ENCODE results near the gene LPAR1.

LPAR1 gene

DNA sequence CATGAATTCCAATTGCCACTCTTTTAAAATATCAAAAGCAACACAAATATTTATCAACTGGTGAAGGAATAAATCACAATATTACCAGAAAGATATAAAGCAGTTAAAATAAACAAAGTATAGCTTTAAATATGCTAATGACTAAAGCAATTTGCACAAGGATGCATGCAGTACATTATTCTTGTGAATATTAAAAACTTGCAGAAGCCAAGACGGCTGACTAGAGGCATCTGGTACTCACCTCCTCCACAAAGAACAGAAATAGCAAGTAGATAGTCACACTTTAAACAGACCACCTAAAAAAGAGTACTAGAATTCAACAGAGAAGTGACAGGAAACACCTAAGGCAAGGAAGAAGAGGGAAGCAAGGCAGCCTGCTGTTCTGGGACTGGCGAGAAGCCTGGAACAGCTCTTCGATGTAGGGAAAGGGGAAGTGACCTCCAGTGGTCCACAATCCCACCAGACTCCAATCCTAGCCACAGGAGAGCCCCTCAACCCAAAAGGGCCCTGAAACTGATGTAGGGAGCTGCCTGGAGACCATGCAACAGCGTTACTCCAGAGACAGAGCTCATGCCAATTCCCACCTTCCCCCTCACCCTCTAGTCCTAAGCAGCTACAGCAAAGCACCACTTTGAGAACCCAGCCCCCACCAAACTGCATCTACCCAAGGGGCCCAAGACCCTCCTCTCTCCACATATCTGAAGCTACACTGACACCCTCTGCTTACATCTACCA lies 86.3 kb downstream of the LPAR1 start:
- DNase-seq (ENCODE audit: low read depth in 2 of 2), result no peak

DNA sequence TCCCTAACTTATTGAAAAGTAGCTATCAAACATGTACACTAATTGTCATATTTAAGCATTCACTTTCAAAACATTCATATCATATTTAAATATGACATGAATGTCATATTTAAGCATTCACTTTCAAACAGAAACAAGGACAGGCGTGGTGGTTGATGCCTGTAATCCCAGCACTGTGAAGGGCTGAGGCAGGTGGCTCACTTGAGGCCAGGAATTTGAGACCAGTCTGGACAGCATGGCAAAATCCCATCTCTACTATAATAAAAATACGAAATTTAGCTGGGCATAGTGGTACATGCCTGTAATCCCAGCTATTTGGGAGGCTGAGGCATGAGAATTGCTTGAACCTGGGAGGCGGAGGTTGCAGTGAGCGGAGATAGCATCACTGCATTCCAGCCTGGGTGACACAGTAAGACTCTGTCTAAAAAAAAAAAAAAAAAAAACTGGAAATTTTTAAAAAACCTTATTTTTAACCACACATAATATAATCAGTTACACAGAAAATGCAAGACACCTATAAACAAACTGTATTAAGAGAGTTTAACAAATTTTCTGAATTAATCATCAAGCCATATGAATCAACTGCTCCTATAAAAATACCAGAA lies 88.1 kb downstream of the LPAR1 start:
- DNase-seq (ENCODE audit: low read depth in 2 of 2), result no peak

DNA sequence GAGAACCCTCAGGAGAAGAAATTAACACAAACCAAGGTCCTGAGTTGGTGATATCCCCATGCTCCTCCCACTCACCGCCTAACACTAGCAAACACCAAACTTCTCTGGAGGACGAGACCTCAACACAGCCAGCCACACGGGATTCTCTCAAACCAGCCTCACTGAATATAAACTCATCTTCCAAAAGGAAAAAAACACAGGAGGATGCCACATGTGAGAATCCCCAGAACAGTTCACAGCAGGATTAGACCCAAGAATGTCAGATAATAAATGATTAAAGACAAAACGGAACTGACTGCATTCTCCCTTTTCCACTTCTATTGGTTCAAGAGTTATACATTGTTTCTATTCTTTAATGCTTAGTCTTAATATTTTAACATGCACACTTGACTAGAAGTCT lies 89.2 kb downstream of the LPAR1 start:
- no peak for DNase-seq (ENCODE audit: low read depth in 2 of 2)

DNA sequence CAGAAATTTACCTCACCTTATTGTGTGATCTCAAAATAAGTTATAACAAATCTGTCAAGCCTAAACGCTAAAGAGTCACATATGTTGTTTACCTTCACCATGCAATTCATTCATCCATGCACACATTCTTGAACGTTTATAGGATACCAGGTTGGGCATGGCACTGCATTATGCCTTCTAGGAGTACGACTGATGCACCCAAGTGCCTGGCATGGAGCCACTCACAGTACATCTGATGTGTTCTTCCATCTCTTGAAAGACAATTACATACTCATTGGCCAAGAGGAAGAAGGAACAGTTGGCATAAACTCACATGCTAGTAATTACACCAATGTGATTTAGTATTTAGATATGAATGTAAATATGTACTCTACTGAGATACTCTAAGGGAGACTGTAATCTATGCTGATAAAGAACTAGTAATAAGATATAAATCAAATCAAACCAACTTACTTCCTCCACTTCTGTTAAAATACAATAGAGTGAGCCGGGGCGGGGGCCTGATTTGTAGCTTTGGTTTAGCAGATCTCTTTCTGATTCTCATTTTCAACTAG lies 90.7 kb downstream of the LPAR1 start:
- DNase-seq (ENCODE audit: low read depth in 2 of 2), result no peak

DNA sequence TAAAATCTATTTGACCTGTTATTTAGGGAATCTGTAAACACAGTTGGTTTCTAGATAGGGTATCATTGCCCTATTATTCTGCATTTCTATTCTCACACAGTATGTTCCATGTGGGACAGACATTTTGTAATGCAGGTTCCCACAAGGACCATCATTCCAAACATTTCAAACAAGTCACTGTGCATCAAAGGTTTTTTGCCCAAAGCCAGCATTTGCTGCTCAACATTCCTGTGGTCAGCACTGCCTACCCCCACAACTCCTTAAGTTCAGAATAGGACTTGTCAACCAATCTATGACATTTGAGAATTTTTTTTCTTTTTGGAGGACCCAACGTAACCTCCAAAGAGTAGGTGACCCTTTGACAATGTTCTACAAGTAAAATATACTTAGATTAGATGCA lies 95.7 kb downstream of the LPAR1 start:
- DNase-seq (ENCODE audit: low read depth in 2 of 2), result no peak

DNA sequence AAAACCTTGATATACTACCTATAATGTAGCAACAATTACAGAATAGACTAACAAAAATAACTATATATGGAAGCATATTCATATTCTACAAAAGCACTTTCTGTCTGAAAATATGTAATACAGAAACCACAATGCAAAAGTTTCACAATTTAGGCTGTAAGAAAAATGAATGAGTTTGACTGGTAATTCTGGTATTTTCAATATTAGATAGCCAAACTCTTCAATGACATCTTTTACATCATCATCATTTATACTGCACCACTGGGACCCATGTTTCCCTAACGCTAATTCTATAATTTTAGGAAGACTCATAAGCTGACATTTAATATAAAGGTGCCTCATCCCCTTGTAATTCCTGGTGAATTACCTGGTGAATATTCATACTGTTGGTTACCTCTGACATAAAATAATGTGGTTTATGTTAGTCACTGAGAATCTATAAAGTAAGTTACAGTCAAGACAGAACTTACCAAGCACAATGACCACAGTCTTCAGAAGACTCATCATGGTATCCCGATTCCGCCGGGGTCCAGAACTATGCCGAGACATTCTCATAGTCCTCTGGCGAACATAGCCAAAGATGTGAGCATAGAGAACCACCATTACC lies 97.2 kb downstream of the LPAR1 start:
- DNase-seq (ENCODE audit: low read depth in 2 of 2), result no peak

DNA sequence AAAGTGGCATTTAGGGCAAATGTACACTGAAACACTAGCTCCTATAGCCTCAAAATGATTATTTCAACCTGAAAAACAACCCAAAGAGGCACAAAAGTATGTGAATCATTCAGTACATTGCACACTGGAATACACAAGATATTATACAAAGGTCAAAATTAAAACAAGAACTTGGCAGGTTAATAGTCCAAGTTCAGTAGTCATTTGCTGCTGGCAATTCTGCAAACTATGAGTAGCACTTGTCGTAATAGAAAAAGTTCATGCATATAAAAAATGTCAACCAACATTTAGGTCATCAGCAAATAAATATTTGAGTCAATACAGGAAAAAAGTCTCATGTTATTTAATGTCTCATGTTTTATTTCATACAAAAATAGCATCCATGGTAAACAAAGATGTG lies 98.7 kb downstream of the LPAR1 start:
- no peak for DNase-seq (ENCODE audit: low read depth in 2 of 2)

DNA sequence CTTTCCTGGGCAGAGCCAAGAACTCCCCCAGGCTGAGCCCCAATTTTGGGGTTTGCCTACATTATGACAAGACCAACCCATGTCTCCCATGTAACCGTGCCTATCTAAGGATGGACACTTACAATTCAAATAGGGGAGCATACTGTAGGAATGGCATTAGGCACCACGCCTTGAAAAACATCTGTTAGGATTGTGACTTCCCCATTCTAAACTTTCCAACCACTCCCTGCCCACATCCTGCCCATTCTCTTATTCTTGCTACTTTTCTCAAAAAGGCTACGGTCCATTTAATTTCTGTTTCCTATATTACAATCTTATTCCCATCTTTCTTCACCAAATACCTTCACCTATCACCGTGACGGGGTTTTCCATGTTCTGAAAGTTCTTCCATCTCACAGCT lies 99.2 kb downstream of the LPAR1 start:
- DNase-seq (ENCODE audit: low read depth in 2 of 2), result no peak

DNA sequence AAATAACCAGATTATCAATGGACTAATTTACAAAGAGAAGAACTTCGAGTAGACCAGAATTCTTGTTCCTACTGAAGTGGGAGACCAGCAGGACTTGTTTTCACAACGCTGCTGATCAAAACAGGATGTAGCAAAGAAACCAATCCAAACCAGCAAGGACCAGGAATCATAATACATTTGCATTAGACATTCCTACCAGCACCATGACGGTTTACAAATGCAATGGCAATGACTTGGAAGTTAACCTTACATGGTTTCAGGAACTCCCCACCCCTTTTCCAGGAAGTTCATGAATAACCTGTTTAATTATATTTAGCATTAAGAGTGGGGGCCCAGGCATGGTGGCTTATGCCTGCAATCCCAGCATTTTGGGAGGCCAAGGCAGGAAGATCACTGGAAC lies 100.0 kb downstream of the LPAR1 start:
- no peak for DNase-seq (ENCODE audit: low read depth in 2 of 2)

DNA sequence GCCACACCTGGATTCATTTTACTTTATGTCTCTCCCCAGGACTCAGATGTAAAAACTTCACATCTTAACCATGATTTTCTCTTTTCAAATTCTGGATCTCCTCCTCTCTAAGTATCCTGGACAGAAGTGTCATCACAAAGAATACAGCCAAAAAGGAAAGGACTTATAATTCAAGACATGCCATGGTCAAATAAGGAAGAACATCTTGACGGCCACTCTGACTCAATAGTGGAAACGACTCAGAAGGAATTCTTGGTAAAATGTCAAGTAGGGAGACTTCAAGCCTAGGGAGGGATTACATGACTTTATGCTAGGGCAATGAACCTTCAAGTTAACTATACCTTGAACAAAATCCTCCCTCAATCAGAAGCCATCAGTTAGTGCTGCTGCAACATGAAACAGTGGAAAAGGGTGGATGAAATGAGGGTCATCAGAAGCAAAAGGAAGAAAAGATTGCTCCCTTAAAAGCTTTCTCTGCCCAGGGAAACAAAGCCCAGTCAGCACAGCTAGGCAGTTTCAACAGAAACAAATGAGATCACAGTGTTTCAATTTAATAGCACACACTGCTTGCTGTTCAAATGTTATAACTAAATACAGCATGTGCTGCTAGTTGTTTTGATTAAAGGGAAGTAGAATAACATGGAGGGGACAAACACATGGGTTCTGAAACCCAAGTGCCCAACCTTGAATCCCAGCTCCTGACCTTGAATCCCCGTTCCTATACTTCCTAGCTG lies 101.4 kb downstream of the LPAR1 start:
- DNase-seq (ENCODE audit: low read depth in 2 of 2), result no peak

DNA sequence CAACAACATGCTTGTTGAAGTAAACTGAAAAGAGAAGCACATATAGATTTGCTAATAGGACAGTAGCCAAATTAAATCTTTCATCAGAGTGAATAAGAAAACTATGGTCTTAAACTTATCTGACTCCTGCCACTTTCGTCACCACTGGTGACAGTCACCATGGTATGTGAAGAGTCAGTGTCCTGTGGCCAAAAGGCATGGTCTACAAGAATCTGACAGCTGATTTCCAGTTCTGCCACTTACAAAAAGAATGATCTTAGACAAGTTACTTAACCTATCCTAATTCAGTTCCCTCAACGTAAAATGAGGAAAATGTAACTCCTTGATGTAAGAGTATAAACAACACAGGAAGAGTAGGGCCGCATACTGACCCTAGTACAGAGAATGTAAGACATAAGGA lies 102.0 kb downstream of the LPAR1 start:
- no peak for DNase-seq (ENCODE audit: low read depth in 2 of 2)

DNA sequence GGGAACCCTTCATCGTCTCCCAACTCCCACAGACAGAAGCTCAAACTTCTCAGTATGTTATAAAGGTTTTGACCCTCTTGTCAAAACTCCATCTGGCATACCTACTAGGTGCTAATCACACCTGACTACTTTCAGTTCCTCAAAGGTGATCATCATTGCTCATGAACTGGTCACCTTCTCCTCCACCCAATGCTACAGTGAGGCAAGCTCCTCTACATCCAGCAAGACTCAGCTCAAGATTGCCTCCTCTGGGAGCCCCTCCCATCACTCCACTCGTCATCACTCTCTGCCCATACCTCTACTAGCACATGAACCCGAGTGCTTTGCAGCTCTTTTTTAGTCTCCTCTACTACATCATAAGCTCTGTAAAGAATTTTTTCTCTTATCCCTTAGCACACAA lies 102.4 kb downstream of the LPAR1 start:
- DNase-seq (ENCODE audit: low read depth in 2 of 2), result no peak

DNA sequence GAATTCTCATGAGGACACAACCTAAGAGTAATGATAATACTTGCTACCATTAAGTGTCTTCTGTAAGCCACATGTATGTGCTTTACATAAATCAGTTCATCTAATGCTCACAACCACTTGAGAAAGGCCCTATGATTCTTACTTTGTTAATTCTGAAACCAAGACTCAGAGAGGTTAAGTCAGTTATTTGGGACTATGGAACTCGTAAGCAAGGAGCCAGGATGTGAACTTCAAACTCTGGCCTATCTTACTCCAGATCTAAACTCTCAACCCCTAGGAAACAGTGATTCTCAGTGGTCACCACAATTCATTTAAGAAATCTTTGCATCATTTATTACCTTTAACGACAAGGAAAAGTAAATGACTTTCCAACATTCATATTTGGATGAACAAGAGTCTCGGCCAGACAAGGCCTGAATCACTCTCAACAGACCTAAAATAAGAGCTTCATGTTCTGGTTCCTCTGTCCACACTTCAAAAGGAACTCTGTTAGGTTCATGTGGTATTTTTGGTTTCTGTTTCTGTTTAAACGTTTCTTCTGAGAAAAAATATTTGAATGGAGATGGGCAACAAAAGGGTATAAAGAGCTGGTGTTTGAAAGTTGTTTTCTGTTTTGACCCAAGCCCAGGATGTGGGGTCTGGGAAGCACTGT lies 104.8 kb downstream of the LPAR1 start:
- no peak for DNase-seq (ENCODE audit: low read depth in 2 of 2)

DNA sequence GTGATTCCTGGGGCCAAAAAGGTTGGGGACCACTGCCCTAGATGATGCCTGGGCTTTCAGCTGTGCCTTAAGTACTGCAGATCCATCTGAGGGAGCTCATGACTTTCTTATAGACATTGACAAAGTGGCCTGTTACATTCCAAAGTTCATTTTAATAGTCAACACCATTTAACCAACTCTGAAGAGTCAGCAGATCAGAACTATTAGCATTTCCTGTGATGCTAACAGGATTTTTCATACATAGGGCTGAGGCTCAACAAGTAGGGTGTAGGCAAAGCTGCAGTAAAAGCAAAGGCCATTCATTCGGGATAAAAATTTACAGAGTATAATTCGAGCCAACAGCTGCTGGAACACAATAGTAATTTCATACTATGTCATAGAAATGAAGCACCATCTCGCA lies 105.4 kb downstream of the LPAR1 start:
- no peak for DNase-seq (ENCODE audit: low read depth in 2 of 2)

DNA sequence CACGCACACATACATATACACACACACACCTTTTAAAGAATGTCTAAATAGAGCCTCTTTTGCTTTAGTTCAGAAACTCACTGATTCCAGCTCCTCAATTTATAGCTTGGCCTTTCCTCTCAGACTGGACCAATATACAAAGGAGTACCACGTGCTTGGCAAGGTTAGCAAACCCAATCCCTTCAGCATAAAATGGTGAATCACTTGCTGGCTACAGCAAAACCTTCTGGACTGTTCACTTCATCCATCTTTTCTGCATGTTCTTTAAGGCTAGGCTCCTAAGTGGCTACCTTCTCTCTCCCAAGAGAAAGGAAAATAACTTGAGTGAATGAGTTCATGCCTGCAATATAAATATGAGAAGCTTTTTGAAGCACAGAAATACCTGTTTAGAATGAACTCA lies 109.7 kb downstream of the LPAR1 start:
- DNase-seq (ENCODE audit: low read depth in 2 of 2), result no peak

DNA sequence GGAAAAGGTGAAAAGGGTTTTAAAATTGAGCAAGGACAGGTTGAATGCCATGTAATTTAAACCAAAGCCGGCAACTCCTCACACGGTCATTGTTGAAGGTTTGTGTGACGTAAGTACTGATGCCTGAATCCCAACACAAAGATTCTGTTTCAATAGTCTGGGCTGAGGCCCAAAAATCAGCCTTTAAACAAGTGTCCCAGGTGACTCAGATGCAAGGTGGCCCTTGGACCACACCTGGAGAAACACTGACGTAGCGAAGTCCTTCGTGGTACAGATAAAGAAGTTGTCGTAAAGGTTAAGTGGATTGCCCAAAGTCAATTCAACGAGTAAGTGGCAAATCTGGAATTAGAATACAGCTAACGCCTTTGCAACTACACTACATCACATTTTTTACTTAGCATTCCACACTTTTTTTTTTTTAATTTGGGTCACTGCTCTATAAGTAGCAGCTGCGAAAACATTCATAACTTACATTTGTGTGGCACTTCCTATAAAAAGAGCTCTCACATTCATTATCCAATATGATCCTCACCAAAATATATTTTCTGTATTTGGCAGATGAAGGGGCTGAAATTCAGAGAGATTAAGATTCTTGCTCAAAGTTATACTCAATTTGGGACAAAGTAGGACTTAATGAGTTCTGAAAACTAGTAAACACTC lies 111.3 kb downstream of the LPAR1 start:
- no peak for DNase-seq (ENCODE audit: low read depth in 2 of 2)

DNA sequence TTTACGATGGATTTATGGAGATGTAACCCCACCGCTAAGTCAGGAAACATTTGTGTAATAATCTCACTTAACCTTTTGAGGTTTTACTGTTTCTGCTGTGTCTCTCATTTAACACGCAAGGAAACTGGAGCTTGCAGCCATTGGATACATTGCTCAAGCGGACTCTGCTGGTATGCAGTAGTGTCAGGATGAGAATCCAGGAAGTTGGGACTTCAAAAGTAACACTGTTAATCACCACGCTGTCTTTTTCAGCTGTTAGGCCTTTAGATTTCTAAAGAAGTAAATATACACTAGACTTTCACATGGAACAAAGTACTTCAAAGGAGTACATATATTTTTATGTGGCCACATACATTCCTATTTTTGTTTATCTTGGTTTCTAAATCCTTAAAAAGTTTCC lies 114.7 kb downstream of the LPAR1 start:
- DNase-seq (ENCODE audit: low read depth in 2 of 2), result no peak

DNA sequence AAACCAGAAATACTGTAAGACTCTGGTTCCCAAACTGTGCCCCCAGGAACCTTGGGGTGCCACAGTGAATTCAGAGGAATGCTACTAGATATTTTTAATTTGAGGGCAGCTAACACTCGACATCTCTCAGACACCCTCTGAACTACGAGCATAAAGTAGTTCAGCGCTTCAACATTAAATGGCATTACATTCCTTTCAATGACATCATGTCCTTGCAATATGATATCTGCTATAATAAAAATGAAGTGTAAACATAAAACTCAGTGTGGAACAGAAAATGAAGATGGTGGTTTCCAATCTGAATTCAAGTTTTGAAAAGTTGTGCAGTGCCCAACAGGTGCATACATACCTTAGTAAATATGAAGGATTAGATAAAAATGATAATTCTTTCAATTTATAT lies 116.1 kb downstream of the LPAR1 start:
- DNase-seq (ENCODE audit: low read depth in 2 of 2), result no peak

DNA sequence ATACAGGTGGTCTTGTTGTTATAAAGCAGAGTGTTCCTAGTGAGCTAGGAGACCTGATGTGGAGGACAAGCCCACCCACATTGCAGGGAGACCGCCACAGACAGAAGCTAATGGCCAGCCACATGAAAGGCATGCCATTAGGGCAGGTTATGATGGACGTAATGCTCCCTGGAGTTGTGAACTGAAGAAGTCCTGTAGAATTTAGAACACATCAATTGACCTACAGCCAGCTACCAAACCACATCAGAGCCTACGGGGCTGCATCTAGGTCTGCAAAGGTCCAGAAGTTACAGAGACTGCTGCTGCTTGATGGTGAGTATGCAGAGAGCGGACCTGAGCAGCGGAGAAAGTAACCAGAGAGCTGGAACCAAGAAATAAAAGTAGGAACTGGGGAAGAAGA lies 116.6 kb downstream of the LPAR1 start:
- no peak for DNase-seq (ENCODE audit: low read depth in 2 of 2)

DNA sequence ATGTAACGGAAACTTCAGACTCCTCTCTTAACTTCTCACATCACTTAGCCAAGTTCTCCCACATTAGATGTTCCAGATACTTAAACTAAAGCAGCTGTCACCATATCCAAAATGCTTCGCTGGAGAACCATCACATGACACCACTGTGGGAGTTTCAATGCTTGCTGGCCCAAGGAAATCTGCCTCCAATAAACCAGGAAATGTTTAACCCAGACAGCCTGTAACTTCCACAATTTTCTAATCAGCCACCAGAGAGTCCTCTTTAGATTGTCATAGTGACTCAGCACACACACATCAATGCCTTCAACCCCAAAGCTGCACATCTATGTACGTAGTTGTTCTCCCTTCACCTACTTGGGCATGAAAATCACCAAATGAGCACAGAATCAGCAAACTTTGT lies 118.7 kb downstream of the LPAR1 start:
- DNase-seq (ENCODE audit: low read depth in 2 of 2), result no peak

DNA sequence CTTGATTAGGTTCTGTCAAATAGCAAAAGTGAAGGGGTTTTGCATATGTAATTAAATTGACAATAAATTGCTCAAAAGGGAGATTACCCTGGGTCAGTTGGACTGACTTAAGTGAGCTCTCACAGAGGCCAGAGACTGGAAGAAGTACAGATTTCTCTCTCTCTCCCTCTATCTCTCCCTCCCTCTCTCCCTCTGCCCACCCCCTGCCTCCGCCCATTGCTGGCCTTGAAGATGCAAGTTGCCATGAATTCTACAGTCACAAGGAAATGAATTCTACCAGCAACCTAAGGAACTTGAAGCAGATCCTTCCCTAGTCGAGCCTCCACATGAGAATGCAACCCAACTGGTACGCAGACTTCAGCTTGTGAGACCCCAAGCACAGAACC lies 119.2 kb downstream of the LPAR1 start:
- no peak for DNase-seq (ENCODE audit: low read depth in 2 of 2)
